PC-9 (cell line): ENCODE measurements around the gene GSC2.

Source experiments
- EZH2 ChIP-seq: fragments of 200-600 bp; sonication (generic); IDR thresholded peaks from 2 replicates; pipeline ENCODE4 v1.8.0; 2017; ENCODE audit warnings: antibody characterized with exemption, low read depth
- TF ChIP-seq, protein P1 (sequence below): fragments of 200-600 bp; sonication (generic); conservative IDR thresholded peaks from 2 replicates; pipeline ENCODE4 v1.6.1; 2017; ENCODE audit warnings: mixed run types, antibody characterized with exemption, mild to moderate bottlenecking, moderate library complexity

- TF ChIP-seq, protein P1, sequence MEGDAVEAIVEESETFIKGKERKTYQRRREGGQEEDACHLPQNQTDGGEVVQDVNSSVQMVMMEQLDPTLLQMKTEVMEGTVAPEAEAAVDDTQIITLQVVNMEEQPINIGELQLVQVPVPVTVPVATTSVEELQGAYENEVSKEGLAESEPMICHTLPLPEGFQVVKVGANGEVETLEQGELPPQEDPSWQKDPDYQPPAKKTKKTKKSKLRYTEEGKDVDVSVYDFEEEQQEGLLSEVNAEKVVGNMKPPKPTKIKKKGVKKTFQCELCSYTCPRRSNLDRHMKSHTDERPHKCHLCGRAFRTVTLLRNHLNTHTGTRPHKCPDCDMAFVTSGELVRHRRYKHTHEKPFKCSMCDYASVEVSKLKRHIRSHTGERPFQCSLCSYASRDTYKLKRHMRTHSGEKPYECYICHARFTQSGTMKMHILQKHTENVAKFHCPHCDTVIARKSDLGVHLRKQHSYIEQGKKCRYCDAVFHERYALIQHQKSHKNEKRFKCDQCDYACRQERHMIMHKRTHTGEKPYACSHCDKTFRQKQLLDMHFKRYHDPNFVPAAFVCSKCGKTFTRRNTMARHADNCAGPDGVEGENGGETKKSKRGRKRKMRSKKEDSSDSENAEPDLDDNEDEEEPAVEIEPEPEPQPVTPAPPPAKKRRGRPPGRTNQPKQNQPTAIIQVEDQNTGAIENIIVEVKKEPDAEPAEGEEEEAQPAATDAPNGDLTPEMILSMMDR, result no peak
- TF ChIP-seq EZH2, result no peak
Observed at GRCh38 chr22:19150482-19151328, 613 bp upstream of the GSC2 start.
